Stimulated activated memory B cell treated with anti-CD40 and anti-IgM and Interleukin-4, amounts not matched to agents 10 μg/mL and 1 μg/mL and 100 μg/mL, for 72 hours (primary cell): Measurements from ENCODE around the gene REXO1.

Experiments
- ATAC-seq: fragments of 150-1000 bp; cut with Tn5 transposase; 2 replicates; pipeline ENCODE4 v1.10.0; 2021
- H3K27ac Mint-ChIP-seq: one replicate; pipeline ENCODE4 v1.8.0; 2022; ENCODE audit warnings: mild to moderate bottlenecking, mixed read lengths
- H3K27me3 Mint-ChIP-seq: one replicate; pipeline ENCODE4 v1.8.0; 2022; ENCODE audit warnings: mixed read lengths
- H3K36me3 Mint-ChIP-seq: one replicate; pipeline ENCODE4 v1.8.0; 2022; ENCODE audit warnings: mixed read lengths
- H3K4me1 Mint-ChIP-seq: one replicate; pipeline ENCODE4 v1.8.0; 2022; ENCODE audit warnings: mixed read lengths
- H3K4me3 Mint-ChIP-seq: one replicate; pipeline ENCODE4 v1.8.0; 2022; ENCODE audit warnings: mild to moderate bottlenecking, moderate library complexity, mixed read lengths
- H3K9me3 Mint-ChIP-seq: one replicate; pipeline ENCODE4 v1.8.0; 2022; ENCODE audit warnings: mixed read lengths

REXO1 gene

DNA sequence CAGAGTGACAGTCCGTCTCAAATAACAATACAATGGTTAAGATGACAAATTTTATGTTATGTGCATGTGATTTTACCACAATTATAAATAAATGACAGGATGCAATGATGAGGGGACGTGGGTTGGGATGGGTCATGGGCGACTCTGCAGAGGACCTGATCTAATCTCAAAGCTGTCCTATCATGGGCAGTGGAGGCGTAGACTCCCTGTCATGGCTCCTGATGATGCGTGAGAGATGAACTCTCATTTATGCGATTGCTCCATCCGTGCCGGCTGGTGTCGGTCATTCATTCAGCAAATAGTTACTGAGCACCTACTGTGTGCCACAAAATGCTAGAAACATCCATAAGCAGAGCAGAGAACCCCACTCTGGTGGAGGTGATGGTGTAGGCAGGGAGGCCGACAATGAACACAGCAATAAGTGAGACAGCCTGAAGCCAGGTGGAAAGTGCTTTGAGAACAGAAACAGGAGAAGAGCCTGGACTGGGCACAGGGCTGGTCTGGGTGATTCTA, 1.7 kb upstream of the REXO1 start:
- Mint-ChIP-seq H3K4me1 (peaks cover 65% of the 10 kb centered on the region), H3K27me3 (no peaks in the 10 kb centered on the region), H3K4me3 (no peak overlapping the region), H3K9me3 (no peaks in the 10 kb centered on the region), H3K36me3 (peaks cover 19% of the 10 kb centered on the region), H3K27ac (peak overlapping the region; percentile 40)
- no peak for ATAC-seq

DNA sequence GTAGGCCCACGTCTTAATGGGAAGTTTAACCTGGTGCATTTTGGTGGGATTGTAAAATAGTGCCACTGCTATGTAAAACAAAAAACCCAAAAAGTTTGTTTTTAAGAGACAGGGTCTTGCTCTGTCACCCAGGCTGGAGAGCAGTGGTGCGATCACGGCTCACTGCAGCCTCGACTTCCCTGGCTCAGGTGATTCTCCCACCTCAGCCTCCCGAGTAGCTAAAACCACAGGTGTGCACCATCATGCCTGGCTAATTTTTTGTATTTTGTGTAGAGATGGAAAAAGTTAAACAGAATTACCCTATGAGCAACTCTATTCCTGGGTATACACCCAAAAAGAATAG, 820 bp upstream of the REXO1 start:
- Mint-ChIP-seq H3K9me3 (no peaks in the 10 kb centered on the region), H3K4me1 (peaks cover 70% of the 10 kb centered on the region), H3K27me3 (no peaks in the 10 kb centered on the region), H3K27ac (peak overlapping the region; percentile 93), H3K36me3 (peaks cover 23% of the 10 kb centered on the region), H3K4me3 (peak overlapping the region; percentile 81)
- no peak for ATAC-seq

DNA sequence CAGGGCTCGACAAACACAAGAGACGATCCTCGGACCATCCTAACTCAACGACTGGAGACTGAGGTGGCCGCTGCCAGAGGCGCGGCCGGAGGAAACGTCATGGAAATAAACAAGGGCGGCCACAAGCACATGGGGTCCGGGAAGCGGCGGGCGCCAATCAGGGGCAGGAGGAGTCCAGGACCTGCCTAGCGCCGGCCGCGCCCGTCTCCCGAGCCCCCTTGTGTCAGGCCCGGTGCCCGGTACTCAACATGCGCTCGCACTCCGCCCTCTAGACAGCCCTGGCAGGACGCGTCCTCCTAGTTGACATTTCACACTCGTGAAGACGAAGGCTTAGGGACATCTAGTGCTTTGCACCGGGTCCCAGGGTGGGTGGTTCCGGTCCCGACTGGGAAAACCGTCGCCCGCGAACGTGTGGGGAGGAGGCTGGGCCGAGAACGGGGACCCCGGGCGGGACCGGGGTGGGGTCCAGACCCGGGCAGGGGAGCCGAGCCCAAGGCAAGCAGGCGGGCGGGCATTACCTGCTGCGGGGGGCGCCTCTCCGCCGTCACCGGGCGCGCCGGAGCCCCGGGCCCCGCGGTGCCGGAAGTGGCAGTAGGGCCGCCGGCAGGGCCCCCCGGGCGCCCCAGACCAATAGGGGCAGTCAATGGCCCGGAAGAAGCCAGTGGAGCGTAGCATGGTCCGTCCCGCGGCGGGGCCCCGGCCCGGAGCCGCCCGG, 442 bp downstream of the REXO1 start:
- peak; percentile 52 for ATAC-seq
- Mint-ChIP-seq H3K4me3 (peak overlapping the region; percentile 93), H3K9me3 (no peaks in the 10 kb centered on the region), H3K27ac (peak overlapping the region; percentile 93), H3K4me1 (peaks cover 69% of the 10 kb centered on the region), H3K36me3 (peaks cover 17% of the 10 kb centered on the region), H3K27me3 (no peaks in the 10 kb centered on the region)

DNA sequence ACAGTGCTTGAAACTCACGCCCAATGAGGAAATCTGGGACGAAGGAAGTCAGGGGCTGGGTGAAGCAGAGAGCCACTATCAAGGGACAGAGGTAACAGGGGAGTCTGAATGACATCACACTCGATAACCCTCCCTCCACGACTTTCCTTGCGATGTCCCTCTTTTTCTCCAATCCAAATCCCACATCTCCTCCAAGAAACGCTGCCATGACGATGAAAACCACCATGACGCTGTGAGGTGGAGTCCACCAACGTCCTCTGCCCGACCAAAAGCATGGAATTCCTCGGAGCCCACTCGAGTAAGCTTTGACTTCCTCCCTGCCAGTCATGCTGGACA, 967 bp downstream of the REXO1 start:
- Mint-ChIP-seq H3K4me1 (peaks cover 68% of the 10 kb centered on the region), H3K27me3 (no peaks in the 10 kb centered on the region), H3K27ac (peak overlapping the region; percentile 93), H3K36me3 (peaks cover 17% of the 10 kb centered on the region), H3K4me3 (peak overlapping the region; percentile 93), H3K9me3 (no peaks in the 10 kb centered on the region)
- no peak for ATAC-seq

DNA sequence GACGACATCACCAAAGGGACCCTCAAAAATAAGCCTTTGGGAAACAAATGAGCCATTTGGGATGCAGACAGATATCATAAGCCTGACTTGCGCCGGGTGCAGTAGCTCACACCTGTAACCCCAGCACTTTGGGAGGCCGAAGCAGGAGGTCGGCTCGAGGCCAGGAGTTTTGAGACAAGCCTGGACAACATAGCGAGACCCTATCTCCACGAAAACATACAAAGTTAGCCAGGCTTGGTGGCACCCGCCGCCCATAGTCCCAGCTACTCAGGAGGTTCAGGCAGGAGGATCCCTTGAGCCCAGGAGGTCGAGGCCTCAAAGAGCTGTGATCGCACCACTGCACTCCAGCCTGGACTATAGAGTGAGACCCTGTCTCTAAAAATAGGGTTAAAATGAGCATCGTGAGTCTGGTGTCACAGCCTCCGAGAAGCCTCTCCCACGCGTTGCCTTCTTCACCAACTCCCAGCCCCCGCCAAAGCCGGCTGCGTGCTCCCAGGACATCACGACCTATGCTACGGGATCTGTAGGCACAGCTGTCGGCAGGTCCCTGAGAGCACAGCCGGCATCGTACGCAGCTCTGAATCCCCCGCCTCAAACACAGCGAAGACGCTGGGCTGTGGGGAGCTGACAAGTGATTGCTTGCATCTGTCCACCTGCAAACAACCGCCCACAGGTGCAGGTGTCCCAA, 1.6 kb downstream of the REXO1 start:
- Mint-ChIP-seq H3K9me3 (no peaks in the 10 kb centered on the region), H3K4me3 (peak overlapping the region; percentile 93), H3K27ac (peak overlapping the region; percentile 93), H3K36me3 (peaks cover 17% of the 10 kb centered on the region), H3K4me1 (peaks cover 72% of the 10 kb centered on the region), H3K27me3 (no peaks in the 10 kb centered on the region)
- ATAC-seq, result no peak

DNA sequence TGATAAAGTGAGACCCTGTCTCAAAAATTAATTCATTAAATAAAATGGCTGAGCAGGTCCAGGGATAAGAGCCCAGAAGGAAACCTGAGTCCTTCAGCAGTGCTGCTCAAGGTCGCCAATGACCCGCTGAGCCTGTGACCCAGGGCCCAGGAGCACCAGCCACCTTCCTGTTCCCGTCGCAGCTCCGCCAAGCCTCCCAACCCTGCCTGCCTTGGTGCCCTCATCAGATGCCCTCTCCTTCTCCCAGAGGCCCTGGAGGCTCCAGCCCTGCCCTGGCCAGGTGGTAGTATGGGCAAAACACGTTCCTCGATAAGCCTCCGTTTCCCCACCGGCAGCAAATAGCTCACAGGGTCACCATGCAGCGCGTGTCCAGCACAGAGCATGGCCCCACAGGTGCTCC, 2.6 kb downstream of the REXO1 start:
- ATAC-seq, result no peak
- Mint-ChIP-seq H3K4me1 (peaks cover 75% of the 10 kb centered on the region), H3K36me3 (peaks cover 11% of the 10 kb centered on the region), H3K9me3 (no peaks in the 10 kb centered on the region), H3K27ac (no peak overlapping the region), H3K4me3 (no peak overlapping the region), H3K27me3 (no peaks in the 10 kb centered on the region)

DNA sequence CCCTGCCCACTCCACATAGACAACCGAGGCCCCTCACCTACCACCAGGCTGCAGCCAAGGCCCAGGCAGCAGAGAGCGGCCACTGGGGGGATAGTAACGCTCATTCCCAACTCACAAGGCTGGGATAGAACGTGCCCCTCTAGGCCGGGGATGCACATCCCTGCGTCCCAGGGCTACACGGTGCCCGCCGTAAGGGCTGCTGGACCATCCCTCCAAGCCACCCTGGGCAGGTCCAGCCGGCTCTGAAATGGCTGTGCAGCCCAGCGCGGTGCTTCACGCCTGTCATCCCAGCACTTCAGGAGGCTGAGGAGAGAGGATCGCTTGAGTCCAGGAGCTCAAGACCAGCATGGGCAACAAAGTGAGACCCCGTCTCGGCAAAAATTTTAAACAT, 3.2 kb downstream of the REXO1 start:
- H3K36me3 Mint-ChIP-seq, result peaks cover 10% of the 10 kb centered on the region
- no peaks in the 10 kb centered on the region for H3K9me3 Mint-ChIP-seq

DNA sequence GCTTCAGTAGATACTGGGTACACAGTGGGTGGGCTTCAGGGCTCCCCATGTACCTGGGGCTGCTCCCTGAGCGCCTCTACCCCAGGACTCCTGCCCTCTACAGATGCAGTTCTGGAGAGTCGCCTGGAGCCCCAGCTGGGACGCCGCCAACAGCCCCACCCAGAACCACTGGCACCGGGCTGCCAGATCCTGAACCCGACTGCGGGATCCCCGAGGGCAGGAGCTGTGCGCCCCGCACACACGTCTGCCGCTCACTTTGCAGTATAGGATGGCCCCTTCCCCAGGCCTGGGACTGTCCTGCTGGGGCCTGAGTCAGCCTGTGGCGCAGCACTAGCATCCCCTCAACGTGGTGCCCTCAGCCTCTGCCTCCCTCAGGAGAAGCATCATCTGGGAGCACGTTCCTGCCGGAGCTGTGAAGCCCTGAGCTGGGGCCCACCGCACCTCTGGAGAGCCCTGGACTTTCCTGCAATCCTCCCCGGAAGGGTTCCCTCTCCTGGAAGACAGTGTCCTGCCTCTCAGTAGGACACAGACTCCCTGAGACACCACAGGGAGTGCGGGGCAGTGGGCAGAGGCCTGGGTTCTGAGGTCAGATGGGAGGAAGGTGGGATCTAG, 3.7 kb downstream of the REXO1 start:
- ATAC-seq, result no peak
- Mint-ChIP-seq H3K36me3 (peaks cover 13% of the 10 kb centered on the region), H3K27me3 (no peaks in the 10 kb centered on the region), H3K27ac (no peak overlapping the region), H3K4me3 (no peak overlapping the region), H3K4me1 (peaks cover 77% of the 10 kb centered on the region), H3K9me3 (no peaks in the 10 kb centered on the region)

More for the DNA sequence above, 3.2 kb downstream of the REXO1 start:
- peaks cover 76% of the 10 kb centered on the region for H3K4me1 Mint-ChIP-seq
- H3K27me3 Mint-ChIP-seq, result no peaks in the 10 kb centered on the region
- ATAC-seq, result no peak
- no peak overlapping the region for H3K4me3 Mint-ChIP-seq
- no peak overlapping the region for H3K27ac Mint-ChIP-seq

DNA sequence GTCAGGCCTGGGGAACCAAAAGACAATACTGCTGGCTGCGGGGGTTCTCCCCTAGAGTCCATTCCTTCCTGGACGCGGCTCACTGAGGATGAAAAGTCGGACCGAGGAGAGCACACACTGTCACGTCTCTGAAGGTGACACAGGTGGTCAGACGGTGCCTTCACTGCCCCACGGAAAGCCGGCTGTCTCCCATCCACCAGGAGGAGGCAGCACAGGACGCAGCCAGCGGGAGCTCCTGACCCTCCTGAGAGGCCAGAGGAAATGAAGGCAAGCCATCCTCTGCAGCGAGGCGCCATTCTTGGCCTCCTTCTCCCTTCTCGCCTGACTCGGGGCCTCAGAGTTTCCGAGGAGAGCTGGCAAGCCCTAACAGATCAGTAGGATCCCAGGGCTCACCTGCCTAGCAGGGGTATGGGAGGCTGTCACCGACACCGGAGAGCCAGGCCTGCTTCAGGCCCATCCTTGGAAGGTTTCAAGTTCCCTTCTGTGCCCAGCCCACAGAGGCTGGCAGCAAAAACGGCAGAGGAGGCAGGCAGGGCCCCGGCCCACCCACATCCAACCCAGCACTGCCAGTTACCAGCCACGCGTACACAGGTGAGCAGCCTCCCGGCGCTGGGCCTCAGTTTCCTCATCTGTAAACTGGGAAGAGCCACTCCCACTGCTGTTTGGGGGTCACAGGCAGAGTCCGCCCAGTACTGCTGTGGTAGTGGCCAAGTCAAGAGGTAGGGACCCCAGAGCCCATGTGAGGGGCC, 4.5 kb downstream of the REXO1 start:
- no peak overlapping the region for H3K4me3 Mint-ChIP-seq
- no peak for ATAC-seq
- no peaks in the 10 kb centered on the region for H3K27me3 Mint-ChIP-seq
- peaks cover 16% of the 10 kb centered on the region for H3K36me3 Mint-ChIP-seq
- H3K9me3 Mint-ChIP-seq, result no peaks in the 10 kb centered on the region
- peaks cover 74% of the 10 kb centered on the region for H3K4me1 Mint-ChIP-seq
- no peak overlapping the region for H3K27ac Mint-ChIP-seq

DNA sequence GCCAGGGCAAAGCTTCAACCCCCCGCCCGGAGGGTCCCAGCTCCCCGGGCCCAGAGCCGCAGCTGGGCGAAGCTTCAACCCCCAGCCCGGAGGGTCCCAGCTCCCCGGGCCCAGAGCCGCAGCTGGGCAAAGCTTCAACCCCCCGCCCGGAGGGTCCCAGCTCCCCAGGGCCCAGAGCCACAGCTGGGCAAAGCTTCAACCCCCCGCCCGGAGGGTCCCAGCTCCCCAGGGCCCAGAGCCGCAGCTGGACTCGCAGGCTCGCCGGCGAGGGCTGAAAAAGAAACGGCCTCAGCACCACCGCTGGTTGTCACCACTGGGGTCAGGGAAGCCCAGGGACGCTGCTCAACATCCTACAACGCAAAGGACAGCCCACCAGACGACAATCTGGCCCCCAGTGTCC, 5.2 kb downstream of the REXO1 start:
- Mint-ChIP-seq H3K9me3 (no peaks in the 10 kb centered on the region), H3K27ac (peak overlapping the region; percentile 61), H3K4me1 (peaks cover 78% of the 10 kb centered on the region), H3K36me3 (peaks cover 16% of the 10 kb centered on the region), H3K4me3 (no peak overlapping the region), H3K27me3 (no peaks in the 10 kb centered on the region)
- no peak for ATAC-seq

DNA sequence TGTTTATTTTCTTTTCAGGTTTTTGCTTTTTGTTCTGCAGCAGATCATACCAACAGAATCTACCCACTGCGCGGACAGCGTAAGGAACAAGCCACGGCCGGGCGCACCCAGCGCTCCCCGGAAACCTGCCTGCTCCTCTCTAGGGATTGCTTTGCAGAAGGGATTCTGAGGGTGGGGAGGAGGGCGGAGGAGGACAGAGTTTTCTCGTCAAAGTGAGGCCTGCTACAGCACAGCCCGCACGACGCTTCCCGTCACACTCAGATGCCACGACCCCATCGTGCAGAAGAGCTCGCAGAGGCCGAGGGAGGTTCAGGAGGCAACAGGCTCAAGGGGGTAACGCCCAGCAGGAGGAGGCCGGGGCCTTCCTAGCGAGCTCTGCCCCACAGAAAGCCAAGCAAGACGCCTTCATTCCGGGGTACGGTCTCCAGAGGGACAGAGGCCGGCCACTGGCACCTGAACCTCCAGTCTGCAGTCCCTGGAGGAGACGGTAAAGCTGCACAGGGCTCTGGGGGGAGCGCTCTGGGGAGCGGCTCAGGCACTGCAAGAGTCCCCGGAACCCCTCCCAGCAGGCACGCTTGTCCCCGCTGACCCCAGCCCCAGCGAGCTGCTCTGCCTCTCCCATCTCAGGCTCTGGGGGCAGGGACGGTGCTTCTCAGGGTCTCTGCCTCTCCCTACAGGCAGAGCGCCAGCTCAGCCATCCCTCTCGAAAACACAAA, 6.9 kb downstream of the REXO1 start:
- Mint-ChIP-seq H3K27me3 (no peaks in the 10 kb centered on the region), H3K4me3 (no peak overlapping the region), H3K9me3 (no peaks in the 10 kb centered on the region), H3K27ac (no peak overlapping the region), H3K4me1 (peaks cover 81% of the 10 kb centered on the region), H3K36me3 (peaks cover 16% of the 10 kb centered on the region)
- no peak for ATAC-seq

DNA sequence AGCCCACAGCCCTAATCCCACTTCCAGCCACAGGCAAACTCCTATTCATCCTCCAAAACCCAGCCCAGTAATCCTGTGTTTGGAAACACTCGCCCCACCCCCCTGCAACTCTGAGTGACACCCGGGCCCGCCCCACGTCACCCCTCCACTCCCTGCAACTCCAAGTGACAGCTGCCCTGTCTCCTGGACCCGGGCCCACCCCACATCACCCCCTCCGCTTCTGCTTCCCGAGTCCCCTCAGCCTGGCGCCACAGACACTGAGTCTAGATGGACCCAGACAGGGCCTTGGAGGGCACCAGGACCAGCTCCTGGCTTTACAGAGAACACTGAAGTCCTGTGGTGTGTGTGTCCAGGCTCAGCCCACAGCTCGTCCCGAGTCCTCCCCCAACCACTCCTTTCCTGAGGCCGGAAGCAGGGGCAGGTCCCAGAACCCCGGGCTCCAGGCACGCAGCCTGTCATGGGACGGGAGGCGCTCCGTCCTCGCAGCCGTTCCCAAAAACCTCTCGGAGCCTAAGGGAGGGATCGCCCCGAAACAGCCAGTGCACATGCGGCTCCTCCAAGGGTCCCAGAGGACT, 7.7 kb downstream of the REXO1 start:
- peaks cover 10% of the 10 kb centered on the region for H3K36me3 Mint-ChIP-seq
- no peak for ATAC-seq
- peak overlapping the region; percentile 22 for H3K27ac Mint-ChIP-seq
- H3K4me1 Mint-ChIP-seq, result peaks cover 73% of the 10 kb centered on the region
- no peaks in the 10 kb centered on the region for H3K9me3 Mint-ChIP-seq
- no peak overlapping the region for H3K4me3 Mint-ChIP-seq
- no peaks in the 10 kb centered on the region for H3K27me3 Mint-ChIP-seq

DNA sequence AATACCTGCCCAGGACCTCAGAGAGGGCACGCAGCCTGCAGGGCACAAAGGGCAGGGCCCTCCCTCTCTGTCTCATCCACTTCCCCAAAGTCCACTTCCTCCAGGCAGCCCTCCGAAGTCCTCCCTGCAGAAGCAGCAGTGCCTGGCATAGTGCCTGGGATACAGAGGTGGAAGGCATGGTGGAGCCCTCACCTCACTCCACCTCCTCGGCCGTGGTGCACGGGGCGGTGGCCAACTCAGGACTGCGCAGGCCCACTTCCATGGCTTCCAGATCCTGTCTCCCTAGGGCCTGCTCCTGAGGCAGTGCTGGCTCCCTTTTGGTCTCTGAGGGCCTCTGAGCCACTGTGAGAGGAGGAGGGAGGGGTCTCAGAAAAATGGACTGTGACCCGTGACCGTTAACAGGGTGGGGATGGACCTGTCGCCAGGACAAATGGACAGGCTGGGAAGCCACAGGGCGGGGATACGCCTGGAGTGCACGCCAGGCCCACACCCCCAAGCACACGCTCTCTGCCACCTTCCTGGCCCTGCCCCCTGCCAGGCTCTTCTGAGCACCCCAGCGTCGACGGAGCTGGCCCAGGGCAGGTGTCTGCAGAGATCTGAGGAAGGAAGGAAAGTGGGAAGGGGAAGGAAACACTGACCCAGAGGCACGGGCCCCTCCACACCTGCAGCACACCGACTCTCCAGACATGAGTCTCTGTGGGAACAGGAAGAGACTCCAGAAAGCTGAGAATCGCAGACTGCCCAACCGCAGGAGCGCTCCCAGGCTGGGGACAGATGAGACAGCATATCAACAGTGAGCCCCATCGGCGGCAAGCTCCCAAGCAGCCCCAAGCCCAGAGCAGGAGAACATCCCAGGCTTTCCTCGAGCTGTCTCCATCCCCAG, 8.4 kb downstream of the REXO1 start:
- Mint-ChIP-seq H3K4me1 (peaks cover 69% of the 10 kb centered on the region), H3K36me3 (peaks cover 9% of the 10 kb centered on the region), H3K27me3 (no peaks in the 10 kb centered on the region), H3K4me3 (no peak overlapping the region), H3K27ac (peak overlapping the region; percentile 22), H3K9me3 (no peaks in the 10 kb centered on the region)
- no peak for ATAC-seq

DNA sequence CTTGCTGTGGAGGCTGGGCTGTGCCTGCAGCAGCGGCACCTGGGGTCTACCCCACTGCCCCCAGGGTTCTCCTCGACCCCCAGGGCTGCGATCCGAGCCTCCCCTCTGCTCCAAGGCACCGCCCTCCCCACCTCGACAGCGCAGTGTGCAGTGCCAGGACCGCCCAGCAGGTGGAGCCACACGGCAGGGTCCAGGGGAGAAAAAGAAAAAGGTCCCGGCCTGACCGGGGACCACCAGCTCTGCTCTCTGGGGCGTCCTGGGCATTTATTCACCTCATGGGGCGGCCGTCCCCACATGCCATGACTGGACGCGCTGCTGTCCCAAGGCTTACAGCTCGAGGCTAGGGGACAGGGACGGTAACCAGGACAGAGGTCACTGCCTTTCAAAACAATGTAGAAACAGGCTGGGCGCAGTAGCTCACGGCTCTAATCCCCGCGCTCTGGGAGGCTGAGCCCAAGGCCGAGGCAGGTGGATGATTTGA, 10.6 kb downstream of the REXO1 start:
- H3K36me3 Mint-ChIP-seq, result peaks cover 5% of the 10 kb centered on the region
- no peak overlapping the region for H3K27ac Mint-ChIP-seq
- ATAC-seq, result no peak
- H3K4me1 Mint-ChIP-seq, result peaks cover 53% of the 10 kb centered on the region
- H3K9me3 Mint-ChIP-seq, result no peaks in the 10 kb centered on the region
- no peak overlapping the region for H3K4me3 Mint-ChIP-seq
- H3K27me3 Mint-ChIP-seq, result no peaks in the 10 kb centered on the region
